ENCODE data around the gene CYSTM1.

CYSTM1 gene

DNA sequence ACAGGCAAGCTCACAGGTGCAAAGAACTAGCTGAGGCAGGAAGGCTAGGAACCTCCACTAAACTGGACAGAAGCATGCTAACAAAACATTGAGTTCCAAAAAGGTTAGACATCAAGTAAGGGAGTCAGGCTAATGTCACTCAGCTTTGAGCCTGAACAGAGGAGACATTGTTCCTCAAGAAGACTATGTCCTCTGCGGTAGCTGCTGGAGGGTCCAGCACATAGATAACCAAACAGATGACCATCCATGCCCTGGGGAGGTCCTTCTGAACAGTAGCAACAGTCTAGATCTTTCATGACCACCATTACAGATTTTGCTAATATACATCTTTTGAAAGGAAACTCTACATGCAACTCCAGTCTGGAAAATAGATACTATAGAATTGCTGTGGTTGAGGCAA, 57.7 kb downstream of the CYSTM1 start:
- no peak overlapping the region for H3K4me3 ChIP-seq (ENCODE audit: low read depth, low read length)
- TF ChIP-seq, protein P1, sequence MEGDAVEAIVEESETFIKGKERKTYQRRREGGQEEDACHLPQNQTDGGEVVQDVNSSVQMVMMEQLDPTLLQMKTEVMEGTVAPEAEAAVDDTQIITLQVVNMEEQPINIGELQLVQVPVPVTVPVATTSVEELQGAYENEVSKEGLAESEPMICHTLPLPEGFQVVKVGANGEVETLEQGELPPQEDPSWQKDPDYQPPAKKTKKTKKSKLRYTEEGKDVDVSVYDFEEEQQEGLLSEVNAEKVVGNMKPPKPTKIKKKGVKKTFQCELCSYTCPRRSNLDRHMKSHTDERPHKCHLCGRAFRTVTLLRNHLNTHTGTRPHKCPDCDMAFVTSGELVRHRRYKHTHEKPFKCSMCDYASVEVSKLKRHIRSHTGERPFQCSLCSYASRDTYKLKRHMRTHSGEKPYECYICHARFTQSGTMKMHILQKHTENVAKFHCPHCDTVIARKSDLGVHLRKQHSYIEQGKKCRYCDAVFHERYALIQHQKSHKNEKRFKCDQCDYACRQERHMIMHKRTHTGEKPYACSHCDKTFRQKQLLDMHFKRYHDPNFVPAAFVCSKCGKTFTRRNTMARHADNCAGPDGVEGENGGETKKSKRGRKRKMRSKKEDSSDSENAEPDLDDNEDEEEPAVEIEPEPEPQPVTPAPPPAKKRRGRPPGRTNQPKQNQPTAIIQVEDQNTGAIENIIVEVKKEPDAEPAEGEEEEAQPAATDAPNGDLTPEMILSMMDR (IDR thresholded peaks at IDR 0.05; ENCODE audit: low read depth, low read length), result no peak
- TF ChIP-seq MYC (IDR thresholded peaks at IDR 0.05; ENCODE audit: low read depth, low read length) (no peak), POLR2A (IDR thresholded peaks at IDR 0.05; ENCODE audit: extremely low read depth, insufficient read length) (no peak)
- TF ChIP-seq, protein P2, sequence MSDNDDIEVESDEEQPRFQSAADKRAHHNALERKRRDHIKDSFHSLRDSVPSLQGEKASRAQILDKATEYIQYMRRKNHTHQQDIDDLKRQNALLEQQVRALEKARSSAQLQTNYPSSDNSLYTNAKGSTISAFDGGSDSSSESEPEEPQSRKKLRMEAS (IDR thresholded peaks at IDR 0.05; ENCODE audit: low read depth, low read length), result no peak
- no peak for DNase-seq (ENCODE audit: low read depth)

DNA sequence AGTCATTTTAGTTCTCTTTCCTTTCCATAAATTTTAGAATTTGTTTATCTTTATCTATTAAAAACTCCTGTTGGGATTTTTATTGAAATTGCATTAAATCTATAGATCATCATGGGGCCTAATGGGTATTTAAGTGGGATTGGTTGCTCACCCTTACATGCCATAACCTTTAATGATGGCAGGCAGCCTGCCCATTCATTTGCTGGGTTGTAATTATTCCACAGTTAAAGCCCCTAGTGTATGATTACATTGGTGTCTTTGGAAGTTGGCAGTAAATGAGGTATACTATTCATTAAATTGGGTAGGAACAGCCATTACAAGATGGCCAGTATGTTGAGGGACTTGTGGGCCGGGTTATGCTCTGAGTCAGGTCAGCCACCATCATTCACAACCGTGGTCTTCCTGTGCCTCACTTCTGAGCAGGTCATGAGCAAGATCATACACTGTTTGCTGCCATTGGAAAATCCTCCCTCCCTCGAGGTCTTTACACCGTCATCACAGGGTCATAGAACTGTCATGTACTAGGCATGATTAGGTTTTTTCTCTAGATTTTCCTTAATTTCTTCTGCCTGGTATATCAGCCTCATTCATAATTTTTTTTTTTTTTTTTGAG, 59.5 kb downstream of the CYSTM1 start:
- TF ChIP-seq, protein P1 (IDR thresholded peaks at IDR 0.05; ENCODE audit: low read depth, low read length), result no peak
- TF ChIP-seq MYC (IDR thresholded peaks at IDR 0.05; ENCODE audit: low read depth, low read length) (no peak), POLR2A (IDR thresholded peaks at IDR 0.05; ENCODE audit: extremely low read depth, insufficient read length) (no peak)
- TF ChIP-seq, protein P2 (IDR thresholded peaks at IDR 0.05; ENCODE audit: low read depth, low read length), result no peak
- no peak overlapping the region for H3K4me3 ChIP-seq (ENCODE audit: low read depth, low read length)
- no peak for DNase-seq (ENCODE audit: low read depth)

DNA sequence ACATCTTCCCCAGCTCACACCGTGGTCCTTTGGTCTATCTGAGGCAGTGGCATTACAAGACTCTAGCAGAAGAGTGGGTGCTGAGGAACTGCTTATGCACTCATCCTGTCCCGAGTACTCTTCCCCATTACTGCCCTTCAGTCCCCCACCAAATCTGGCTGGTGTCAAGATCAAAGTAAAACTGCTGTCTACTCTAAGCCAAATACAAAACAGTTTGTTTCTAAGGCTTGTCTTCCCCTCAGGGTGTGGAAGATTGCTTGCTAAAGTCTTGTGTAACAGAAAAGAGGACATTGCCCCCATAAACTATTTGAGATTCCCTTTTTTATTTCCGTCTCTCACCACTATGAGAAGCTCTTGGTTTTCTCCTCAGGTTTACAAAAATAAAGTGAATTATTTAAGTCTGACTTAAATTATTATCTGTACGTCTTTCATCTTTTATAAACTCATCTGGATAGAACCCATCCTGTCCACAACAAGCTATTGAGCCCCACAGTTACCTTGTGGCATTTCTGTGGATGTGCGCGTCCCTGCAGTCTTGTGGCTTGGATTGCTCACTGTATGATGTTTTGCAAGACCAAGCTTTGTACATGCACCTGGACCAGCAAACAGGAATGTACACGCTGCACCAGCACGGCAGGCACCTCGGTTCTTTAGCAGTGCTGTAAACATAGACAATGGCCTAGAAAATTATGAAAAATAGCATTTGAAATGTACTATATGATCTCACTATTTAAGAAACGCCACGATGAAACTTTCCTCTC, 61.0 kb downstream of the CYSTM1 start:
- no peak for TF ChIP-seq MYC (IDR thresholded peaks at IDR 0.05; ENCODE audit: low read depth, low read length)
- TF ChIP-seq, protein P2 (IDR thresholded peaks at IDR 0.05; ENCODE audit: low read depth, low read length), result no peak
- TF ChIP-seq, protein P1 (IDR thresholded peaks at IDR 0.05; ENCODE audit: low read depth, low read length), result no peak
- no peak for TF ChIP-seq POLR2A (IDR thresholded peaks at IDR 0.05; ENCODE audit: extremely low read depth, insufficient read length)
- DNase-seq (ENCODE audit: low read depth), result peak; percentile 79
- no peak overlapping the region for H3K4me3 ChIP-seq (ENCODE audit: low read depth, low read length)

DNA sequence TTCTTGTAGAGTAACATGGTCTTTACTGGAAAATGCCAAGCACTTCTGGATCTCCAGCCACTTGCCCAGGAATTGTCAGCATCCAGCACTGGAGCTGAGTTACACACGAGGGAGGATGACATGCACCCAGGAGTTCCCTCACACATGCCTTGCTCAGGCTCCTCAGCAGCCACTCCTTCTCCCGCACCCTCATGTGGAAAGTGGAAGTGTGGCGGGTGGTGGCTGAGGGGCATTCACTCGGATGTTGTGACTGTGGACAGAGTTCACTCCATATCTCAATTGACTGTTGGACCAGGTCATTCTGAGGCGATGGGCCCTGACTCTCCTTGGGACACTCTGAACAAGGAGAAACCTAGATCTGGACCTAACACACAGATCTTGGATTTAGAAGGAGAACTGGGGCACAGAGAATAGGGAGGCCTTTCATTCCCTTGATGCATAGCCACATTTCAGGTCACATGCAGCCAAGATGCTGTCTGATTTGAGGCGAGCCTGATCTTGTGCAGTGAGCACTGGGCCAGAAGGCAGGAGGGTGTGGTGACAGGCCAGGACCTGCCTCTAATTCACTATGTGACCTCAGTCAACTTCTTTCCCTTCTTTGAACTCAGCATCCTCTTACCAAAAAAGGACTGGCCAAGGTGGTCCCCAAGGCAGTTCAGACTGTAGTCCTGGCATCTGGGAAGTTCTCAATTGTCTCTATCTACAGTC, 62.1 kb downstream of the CYSTM1 start:
- DNase-seq (ENCODE audit: low read depth), result no peak
- TF ChIP-seq, protein P2 (IDR thresholded peaks at IDR 0.05; ENCODE audit: low read depth, low read length), result no peak
- TF ChIP-seq MYC (IDR thresholded peaks at IDR 0.05; ENCODE audit: low read depth, low read length) (no peak), POLR2A (IDR thresholded peaks at IDR 0.05; ENCODE audit: extremely low read depth, insufficient read length) (no peak)
- TF ChIP-seq, protein P1 (IDR thresholded peaks at IDR 0.05; ENCODE audit: low read depth, low read length), result no peak
- no peak overlapping the region for H3K4me3 ChIP-seq (ENCODE audit: low read depth, low read length)

DNA sequence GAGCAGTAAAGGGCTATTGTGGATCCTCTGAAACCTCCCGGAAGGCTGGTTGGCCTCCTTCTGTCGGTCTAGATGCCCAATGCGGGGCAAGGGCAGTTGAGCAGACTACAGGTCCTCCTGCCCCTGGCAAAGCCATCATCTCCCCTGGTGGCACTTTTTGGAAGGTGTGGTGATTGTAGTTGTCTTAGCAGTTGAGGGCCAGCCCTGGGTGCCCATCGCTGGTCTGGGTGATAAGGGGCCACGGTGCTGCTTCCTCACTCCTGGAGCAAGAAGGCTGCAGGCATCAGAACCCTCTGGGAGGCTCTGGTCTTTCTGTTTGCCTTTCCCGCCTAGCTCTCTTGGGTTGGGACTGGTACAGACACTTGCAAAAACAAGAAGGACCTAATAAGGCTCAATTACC, 63.8 kb downstream of the CYSTM1 start:
- no peak for DNase-seq (ENCODE audit: low read depth)
- TF ChIP-seq MYC (IDR thresholded peaks at IDR 0.05; ENCODE audit: low read depth, low read length) (no peak), POLR2A (IDR thresholded peaks at IDR 0.05; ENCODE audit: extremely low read depth, insufficient read length) (no peak)
- TF ChIP-seq, protein P1 (IDR thresholded peaks at IDR 0.05; ENCODE audit: low read depth, low read length), result no peak
- TF ChIP-seq, protein P2 (IDR thresholded peaks at IDR 0.05; ENCODE audit: low read depth, low read length), result no peak

More for the DNA sequence above, 63.8 kb downstream of the CYSTM1 start:
- no peak overlapping the region for H3K4me3 ChIP-seq (ENCODE audit: low read depth, low read length)

Data from NB4 (cell line).